ENCODE measurements around the gene UBR4. TPM values are rescaled to one million over a fixed set of nuclear protein-coding genes. Genes with fewer than 3 reads are reported as not detected.

UBR4 gene
- polyA plus RNA-seq, 1 of the 3 experiments (the other 2 are of a cell fraction), result 68.7 TPM

DNA sequence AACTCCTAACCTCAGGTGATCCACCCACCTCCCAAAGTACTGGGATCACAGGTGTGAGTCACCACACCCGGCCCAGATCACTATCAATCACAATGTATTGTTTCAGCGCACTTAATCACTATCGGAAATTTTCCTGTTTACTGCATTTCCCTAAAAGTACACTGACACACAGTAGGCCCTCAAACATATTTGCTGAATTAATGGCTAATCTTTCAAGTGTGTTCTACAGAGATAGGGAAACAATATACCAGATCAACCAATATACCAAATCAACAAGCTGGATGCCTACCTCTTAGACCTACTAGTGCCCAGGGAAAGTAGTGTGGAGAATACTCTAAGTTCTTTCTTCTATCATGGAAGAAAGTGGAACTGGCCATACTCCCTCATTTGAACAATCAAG is 17.1 kb downstream of the UBR4 start:
- DNase-seq, result no peak
- Histone ChIP-seq H3K9me2 (no peaks in the 10 kb centered on the region), H3K27me3 (ENCODE audit: insufficient read depth) (no peaks in the 10 kb centered on the region), H3K4me1 (ENCODE audit: control insufficient read depth in 1 of 2, insufficient read depth in 2 of 2, low read depth in 1 of 2, low read length in 1 of 2) (no peaks in the 10 kb centered on the region), H3K9ac (no peak overlapping the region), H3K27ac (ENCODE audit: low read depth in 2 of 2, low read length in 1 of 2) (no peak overlapping the region), H3K4me2 (no peak overlapping the region), H2AFZ (ENCODE audit: low read depth) (no peak overlapping the region), H3K79me2 (ENCODE audit: insufficient read depth) (peaks cover 68% of the 10 kb centered on the region), H3K36me3 (replicated peaks in 1 of 2; ENCODE audit: control insufficient read depth in 1 of 2, insufficient read depth in 2 of 2, low read length in 1 of 2) (peaks cover 67 to 79% of the 10 kb centered on the region in 2 experiments), H3K9me3 (no peaks in the 10 kb centered on the region), H3K4me3 (ENCODE audit: low read depth in 2 of 2, low read length in 1 of 2) (no peak overlapping the region), H3F3A (replicated peaks; ENCODE audit: insufficient read depth) (peaks cover 10% of the 10 kb centered on the region), H4K20me1 (ENCODE audit: insufficient read depth) (peaks cover 9% of the 10 kb centered on the region; the same call in 1 of the 2 replicates)
- WGBS (ENCODE audit: low lambda C conversion rate), result 88% methylated on average over 3 of the region's 3 CpGs
- ChIA-PET CTCF (interaction anchor here (1.8 to 2.2 kb wide), 2 partner anchors 14 to 47 kb away, joined by 6 to 9 read pairs; no protein-coding TSS in a partner anchor), POLR2A (no interaction called here)
- TF ChIP-seq MAX (IDR thresholded peaks at IDR 0.05; ENCODE audit: low read depth) (no peak), PBX3 (IDR thresholded peaks at IDR 0.05) (no peak), TEAD4 (IDR thresholded peaks at IDR 0.05; ENCODE audit: borderline replicate concordance, insufficient read depth) (no peak), FOXJ3 (CRISPR knock-in tag; IDR thresholded peaks at IDR 0.05) (no peak), CHD2 (IDR thresholded peaks at IDR 0.05; ENCODE audit: low read length, partially characterized antibody) (no peak), FOSL2 (IDR thresholded peaks at IDR 0.05; ENCODE audit: borderline replicate concordance, low read depth) (no peak), NRF1 (IDR thresholded peaks at IDR 0.05; ENCODE audit: low read depth, low read length) (no peak), RAD21 (IDR thresholded peaks at IDR 0.05; ENCODE audit: low read length) (no peak), ZBTB33 (IDR thresholded peaks at IDR 0.05; ENCODE audit: borderline replicate concordance, low read depth) (no peak), ELF1 (IDR thresholded peaks at IDR 0.05) (no peak), RXRA (IDR thresholded peaks at IDR 0.05; ENCODE audit: borderline replicate concordance, low read depth) (no peak), EP300 (IDR thresholded peaks at IDR 0.05; ENCODE audit: borderline replicate concordance in 1 of 2, low read depth in 1 of 2, low read length in 1 of 2) (no peak), CTCF (IDR thresholded peaks at IDR 0.05) (no peak), MXI1 (IDR thresholded peaks at IDR 0.05; ENCODE audit: low read depth, low read length) (no peak), GATA2 (CRISPR knock-in tag; IDR thresholded peaks at IDR 0.05) (no peak), NFIC (IDR thresholded peaks at IDR 0.05; ENCODE audit: borderline replicate concordance) (no peak), POLR2AphosphoS5 (IDR thresholded peaks at IDR 0.05; ENCODE audit: low read depth, low read length) (no peak), RFX5 (IDR thresholded peaks at IDR 0.05; ENCODE audit: low read length) (no peak)
